ENCODE data around the gene METRNL. TPM values are rescaled to one million over a fixed set of nuclear protein-coding genes. Genes with fewer than 3 reads are reported as not detected.

METRNL gene
- polyA plus RNA-seq, 1 donor from 2014 or later = 15.1 TPM

GRCh38 chr17:83087788-83088360 lies 8.5 kb downstream of the METRNL start:
- H3K9ac ChIP-seq (ENCODE audit: low read length) = no peak overlapping the region
- H3F3A ChIP-seq (ENCODE audit: insufficient read depth, low read length, poor library complexity, severe bottlenecking) = no peaks in the 10 kb centered on the region
- H3K36me3 ChIP-seq (ENCODE audit: insufficient read depth, low read length) = no peaks in the 10 kb centered on the region
- no peaks in the 10 kb centered on the region for H4K20me1 ChIP-seq (ENCODE audit: insufficient read depth)
- H3K9me3 ChIP-seq (ENCODE audit: low read length) = no peaks in the 10 kb centered on the region
- no peaks in the 10 kb centered on the region for H3K27me3 ChIP-seq (ENCODE audit: insufficient read depth, low read depth, low read length)
- H2AFZ ChIP-seq (ENCODE audit: low read depth, low read length) = no peak overlapping the region
- TF ChIP-seq POLR2AphosphoS5 (IDR thresholded peaks at IDR 0.05) (no peak), SMC3 (conservative IDR thresholded peaks at IDR 0.05; ENCODE audit: poor library complexity) (no peak), CTCF (IDR thresholded peaks at IDR 0.05; ENCODE audit: poor library complexity, severe bottlenecking) (no peak), TAF1 (IDR thresholded peaks at IDR 0.05; ENCODE audit: low read depth) (no peak), REST (IDR thresholded peaks at IDR 0.05; ENCODE audit: borderline replicate concordance) (no peak), EZH2 (IDR thresholded peaks at IDR 0.05; ENCODE audit: borderline replicate concordance, insufficient read depth, low read length, poor library complexity, severe bottlenecking) (no peak), RAD21 (conservative IDR thresholded peaks at IDR 0.05) (no peak), EP300 (conservative IDR thresholded peaks at IDR 0.05; ENCODE audit: poor library complexity, severe bottlenecking) (no peak), MXI1 (conservative IDR thresholded peaks at IDR 0.05; ENCODE audit: poor library complexity, severe bottlenecking) (no peak)
- no peaks in the 10 kb centered on the region for H3K79me2 ChIP-seq (replicated peaks; ENCODE audit: insufficient read depth, low read length)
- no peak overlapping the region for H3K4me2 ChIP-seq (ENCODE audit: low read length)
- no peak overlapping the region for H3K4me3 ChIP-seq (ENCODE audit: low read length)
- H3K27ac ChIP-seq (ENCODE audit: low read length) = no peak overlapping the region
- H3K9me2 ChIP-seq (ENCODE audit: insufficient read depth, low read length) = no peaks in the 10 kb centered on the region

GRCh38 chr17:83088451-83088850 lies 9.0 kb downstream of the METRNL start:
- no peak overlapping the region for H2AFZ ChIP-seq (ENCODE audit: low read depth, low read length)
- H3K27ac ChIP-seq (ENCODE audit: low read length) = no peak overlapping the region
- H3F3A ChIP-seq (ENCODE audit: insufficient read depth, low read length, poor library complexity, severe bottlenecking) = no peaks in the 10 kb centered on the region
- no peak for TF ChIP-seq EP300 (conservative IDR thresholded peaks at IDR 0.05; ENCODE audit: poor library complexity, severe bottlenecking)
- TF ChIP-seq SMC3 (conservative IDR thresholded peaks at IDR 0.05; ENCODE audit: poor library complexity) = no peak
- TF ChIP-seq REST (IDR thresholded peaks at IDR 0.05; ENCODE audit: borderline replicate concordance) = no peak
- TF ChIP-seq EZH2 (IDR thresholded peaks at IDR 0.05; ENCODE audit: borderline replicate concordance, insufficient read depth, low read length, poor library complexity, severe bottlenecking) = no peak
- TF ChIP-seq MXI1 (conservative IDR thresholded peaks at IDR 0.05; ENCODE audit: poor library complexity, severe bottlenecking) = no peak
- no peak for TF ChIP-seq RAD21 (conservative IDR thresholded peaks at IDR 0.05)
- TF ChIP-seq POLR2AphosphoS5 (IDR thresholded peaks at IDR 0.05) = no peak
- TF ChIP-seq TAF1 (IDR thresholded peaks at IDR 0.05; ENCODE audit: low read depth) = no peak
- no peak overlapping the region for H3K9ac ChIP-seq (ENCODE audit: low read length)
- no peaks in the 10 kb centered on the region for H4K20me1 ChIP-seq (ENCODE audit: insufficient read depth)
- H3K9me2 ChIP-seq (ENCODE audit: insufficient read depth, low read length) = no peaks in the 10 kb centered on the region
- no peaks in the 10 kb centered on the region for H3K79me2 ChIP-seq (replicated peaks; ENCODE audit: insufficient read depth, low read length)
- no peaks in the 10 kb centered on the region for H3K36me3 ChIP-seq (ENCODE audit: insufficient read depth, low read length)
- no peak overlapping the region for H3K4me2 ChIP-seq (ENCODE audit: low read length)
- no peaks in the 10 kb centered on the region for H3K27me3 ChIP-seq (ENCODE audit: insufficient read depth, low read depth, low read length)
- no peaks in the 10 kb centered on the region for H3K9me3 ChIP-seq (ENCODE audit: low read length)
- no peak overlapping the region for H3K4me3 ChIP-seq (ENCODE audit: low read length)
